SU-DHL-6 (cell line): ENCODE data around the gene APOM.

Experiments used
- CTCF ChIP-seq: fragments of 200-600 bp; sonication (generic); IDR thresholded peaks from one replicate; pipeline ENCODE4 v1.5.1; 2017; ENCODE audit warnings: antibody characterized with exemption, mild to moderate bottlenecking, low read length, moderate library complexity; ENCODE audit not compliant: insufficient read depth, poor library complexity, severe bottlenecking
- EZH2phosphoT487 ChIP-seq: fragments of 200-600 bp; sonication (generic), shearing (Covaris generic); conservative IDR thresholded peaks from 2 replicates; pipeline ENCODE4 v1.6.1; 2018; ENCODE audit warnings: mild to moderate bottlenecking, antibody characterized with exemption, low read length, moderate library complexity, mixed read lengths

GRCh38 chr6:31651602-31652191, 4.0 kb upstream of the APOM start:
- TF ChIP-seq CTCF = no peak
- TF ChIP-seq EZH2phosphoT487 = no peak
